ENCODE measurements around the gene CLEC10A. TPM values are rescaled to one million over a fixed set of nuclear protein-coding genes. Genes with fewer than 3 reads are reported as not detected.

The CLEC10A gene
- polyA plus RNA-seq, 1 donor (not counting 4 experiments of a cell fraction or from before 2014, with no cell fraction given) = not detected

GRCh38 chr17:7078711-7079110 is 1.3 kb downstream of the CLEC10A start:
- Histone ChIP-seq H3K36me3 (ENCODE audit: control insufficient read depth in 2 of 2, extremely low read depth in 1 of 2, insufficient read depth in 2 of 2, low read length in 2 of 2) (no peaks in the 10 kb centered on the region), H3K9ac (ENCODE audit: control insufficient read depth, extremely low read depth, insufficient read depth, low read length) (no peak overlapping the region), H3K4me1 (ENCODE audit: control insufficient read depth, extremely low read depth, insufficient read depth, low read length) (no peaks in the 10 kb centered on the region), H3K27me3 (ENCODE audit: control insufficient read depth, extremely low read depth, insufficient read depth, low read length) (peaks cover 11% of the 10 kb centered on the region), H3K9me1 (ENCODE audit: control insufficient read depth, extremely low read depth, insufficient read depth, low read length) (no peaks in the 10 kb centered on the region), H3K79me2 (ENCODE audit: control insufficient read depth, insufficient read depth, low read length) (no peaks in the 10 kb centered on the region), H2AFZ (ENCODE audit: control insufficient read depth, low read length) (no peak overlapping the region), H3K9me3 (ENCODE audit: control insufficient read depth, low read depth, low read length) (no peaks in the 10 kb centered on the region), H3K4me2 (ENCODE audit: control insufficient read depth, extremely low read depth, insufficient read depth, low read depth, low read length) (no peak overlapping the region), H3K4me3 (ENCODE audit: control insufficient read depth in 2 of 3, extremely low read depth in 1 of 3, insufficient read depth in 2 of 3, low read depth in 1 of 3, low read length in 3 of 3) (no peak overlapping the region), H3K27ac (ENCODE audit: control insufficient read depth, insufficient read depth, low read length) (no peak overlapping the region), H4K20me1 (ENCODE audit: control insufficient read depth, extremely low read depth, insufficient read depth, low read length) (no peaks in the 10 kb centered on the region)
- dilution Hi-C loops (cut with MboI; ENCODE audit: extremely low pct_ligation_motif_present, low sequenced_read_pairs) = no loop called here
- TF ChIP-seq EZH2 (IDR thresholded peaks at IDR 0.05; ENCODE audit: low read length) (no peak), CTCF (optimal IDR thresholded peaks at IDR 0.05 in 1 of 3, IDR thresholded peaks at IDR 0.05 in 1 of 3, conservative IDR thresholded peaks at IDR 0.05 in 1 of 3; ENCODE audit: extremely low read depth in 1 of 3, insufficient read depth in 2 of 3, low read length in 3 of 3) (no peak)
- FAIRE-seq (no peak), DNase-seq (ENCODE audit: low read depth, low spot score) (no peak)

GRCh38 chr17:7077911-7078546 is 2.0 kb downstream of the CLEC10A start:
- TF ChIP-seq CTCF (optimal IDR thresholded peaks at IDR 0.05 in 1 of 3, IDR thresholded peaks at IDR 0.05 in 1 of 3, conservative IDR thresholded peaks at IDR 0.05 in 1 of 3; ENCODE audit: extremely low read depth in 1 of 3, insufficient read depth in 2 of 3, low read length in 3 of 3) (no peak), EZH2 (IDR thresholded peaks at IDR 0.05; ENCODE audit: low read length) (no peak)

More at GRCh38 chr17:7077911-7078546, 2.0 kb downstream of the CLEC10A start:
- Histone ChIP-seq H3K27ac (ENCODE audit: control insufficient read depth, insufficient read depth, low read length) (no peak overlapping the region), H3K4me1 (ENCODE audit: control insufficient read depth, extremely low read depth, insufficient read depth, low read length) (no peaks in the 10 kb centered on the region), H3K9me3 (ENCODE audit: control insufficient read depth, low read depth, low read length) (no peaks in the 10 kb centered on the region), H3K36me3 (ENCODE audit: control insufficient read depth in 2 of 2, extremely low read depth in 1 of 2, insufficient read depth in 2 of 2, low read length in 2 of 2) (no peaks in the 10 kb centered on the region), H3K79me2 (ENCODE audit: control insufficient read depth, insufficient read depth, low read length) (no peaks in the 10 kb centered on the region), H3K4me3 (ENCODE audit: control insufficient read depth in 2 of 3, extremely low read depth in 1 of 3, insufficient read depth in 2 of 3, low read depth in 1 of 3, low read length in 3 of 3) (no peak overlapping the region), H3K9ac (ENCODE audit: control insufficient read depth, extremely low read depth, insufficient read depth, low read length) (no peak overlapping the region), H2AFZ (ENCODE audit: control insufficient read depth, low read length) (no peak overlapping the region), H3K9me1 (ENCODE audit: control insufficient read depth, extremely low read depth, insufficient read depth, low read length) (no peaks in the 10 kb centered on the region), H3K27me3 (ENCODE audit: control insufficient read depth, extremely low read depth, insufficient read depth, low read length) (peaks cover 11% of the 10 kb centered on the region), H3K4me2 (ENCODE audit: control insufficient read depth, extremely low read depth, insufficient read depth, low read depth, low read length) (no peak overlapping the region), H4K20me1 (ENCODE audit: control insufficient read depth, extremely low read depth, insufficient read depth, low read length) (no peaks in the 10 kb centered on the region)
- no peak for DNase-seq (ENCODE audit: low read depth, low spot score)
- dilution Hi-C loops (cut with MboI; ENCODE audit: extremely low pct_ligation_motif_present, low sequenced_read_pairs) = no loop called here
- FAIRE-seq = no peak
